ACC112 (cell line): ENCODE measurements around the gene TAAR1.
"Not testable (repeated sequence)": the region's sequence is repeated elsewhere in the genome, so short reads cannot be mapped to it uniquely, and the experiment has no call there.

Experiments used
- H2AFZ ChIP-seq: fragments of 200-600 bp; sonication (generic); one replicate; pipeline ENCODE4 v1.6.0; 2017; ENCODE audit warnings: antibody characterized with exemption, low read length; ENCODE audit not compliant: unreplicated experiment
- H3K27ac ChIP-seq: fragments of 200-600 bp; sonication (generic); 2 replicates; pipeline ENCODE4 v1.5.1; 2014; ENCODE audit warnings: low read depth, mild to moderate bottlenecking, antibody characterized with exemption, low read length, moderate library complexity
- H3K27me3 ChIP-seq: fragments of 200-600 bp; sonication (generic); 2 replicates; pipeline ENCODE4 v1.6.1; 2014; ENCODE audit warnings: mild to moderate bottlenecking, antibody characterized with exemption, low read length, moderate library complexity, mixed read lengths; ENCODE audit not compliant: insufficient read depth
- H3K36me3 ChIP-seq: fragments of 200-600 bp; sonication (generic); 2 replicates; pipeline ENCODE4 v1.6.1; 2016; ENCODE audit warnings: mild to moderate bottlenecking, antibody characterized with exemption, low read length, moderate library complexity, mixed read lengths; ENCODE audit not compliant: insufficient read depth
- H3K4me1 ChIP-seq: fragments of 200-600 bp; sonication (generic); one replicate; pipeline ENCODE4 v1.6.1; 2016; ENCODE audit warnings: low read length, mixed read lengths; ENCODE audit not compliant: insufficient read depth, unreplicated experiment, control insufficient read depth
- H3K4me3 ChIP-seq: fragments of 200-600 bp; sonication (generic); 2 replicates; pipeline ENCODE4 v1.5.1; 2014; ENCODE audit warnings: mild to moderate bottlenecking, low read depth, low read length
- H3K79me2 ChIP-seq: fragments of 200-600 bp; sonication (generic); one replicate; pipeline ENCODE4 v1.6.0; 2016; ENCODE audit warnings: low read length; ENCODE audit not compliant: control insufficient read depth, unreplicated experiment, insufficient read depth

TAAR1 gene

GRCh38 chr6:132685009-132685408 lies 26.0 kb upstream of the TAAR1 start:
- Histone ChIP-seq H3K4me3 (no peak overlapping the region), H3K36me3 (no peaks in the 10 kb centered on the region), H3K27me3 (no peaks in the 10 kb centered on the region), H2AFZ (no peak overlapping the region), H3K79me2 (no peaks in the 10 kb centered on the region), H3K27ac (no peak overlapping the region), H3K4me1 (peaks cover 4% of the 10 kb centered on the region)

GRCh38 chr6:132684272-132684671 lies 25.3 kb upstream of the TAAR1 start:
- Histone ChIP-seq H3K36me3 (no peaks in the 10 kb centered on the region), H3K27ac (no peak overlapping the region), H3K79me2 (no peaks in the 10 kb centered on the region), H2AFZ (no peak overlapping the region), H3K4me3 (no peak overlapping the region), H3K4me1 (peaks cover 4% of the 10 kb centered on the region), H3K27me3 (no peaks in the 10 kb centered on the region)

- Histone ChIP-seq H3K36me3 (no peaks in the 10 kb centered on the region), H3K4me3 (no peak overlapping the region), H2AFZ (peak overlapping the region; percentile 21), H3K27ac (no peak overlapping the region), H3K27me3 (no peaks in the 10 kb centered on the region), H3K4me1 (peaks cover 4% of the 10 kb centered on the region), H3K79me2 (no peaks in the 10 kb centered on the region)
Measured at GRCh38 chr6:132683543-132683942, 24.6 kb upstream of the TAAR1 start.

GRCh38 chr6:132679094-132679493 lies 20.1 kb upstream of the TAAR1 start:
- H3K27me3 ChIP-seq, H3K27ac ChIP-seq, H2AFZ ChIP-seq, H3K36me3 ChIP-seq, H3K4me3 ChIP-seq, H3K4me1 ChIP-seq, H3K79me2 ChIP-seq: not testable (repeated sequence)

GRCh38 chr6:132675749-132676148 lies 16.8 kb upstream of the TAAR1 start:
- H3K27ac ChIP-seq = no peak overlapping the region
- no peaks in the 10 kb centered on the region for H3K27me3 ChIP-seq
- no peak overlapping the region for H2AFZ ChIP-seq
- H3K36me3 ChIP-seq = no peaks in the 10 kb centered on the region
- no peak overlapping the region for H3K4me3 ChIP-seq
- no peaks in the 10 kb centered on the region for H3K4me1 ChIP-seq
- H3K79me2 ChIP-seq = no peaks in the 10 kb centered on the region

GRCh38 chr6:132675002-132675401 lies 16.0 kb upstream of the TAAR1 start:
- no peak overlapping the region for H3K4me3 ChIP-seq
- no peak overlapping the region for H3K27ac ChIP-seq
- no peaks in the 10 kb centered on the region for H3K79me2 ChIP-seq
- H3K4me1 ChIP-seq = no peaks in the 10 kb centered on the region
- H3K36me3 ChIP-seq = no peaks in the 10 kb centered on the region
- H3K27me3 ChIP-seq = no peaks in the 10 kb centered on the region
- no peak overlapping the region for H2AFZ ChIP-seq

- H3K4me3 ChIP-seq = no peak overlapping the region
- no peak overlapping the region for H2AFZ ChIP-seq
- H3K79me2 ChIP-seq = no peaks in the 10 kb centered on the region
- no peaks in the 10 kb centered on the region for H3K36me3 ChIP-seq
- no peaks in the 10 kb centered on the region for H3K4me1 ChIP-seq
- no peaks in the 10 kb centered on the region for H3K27me3 ChIP-seq
- H3K27ac ChIP-seq = no peak overlapping the region
Measured at GRCh38 chr6:132673376-132674094, 14.6 kb upstream of the TAAR1 start.

- Histone ChIP-seq H3K4me3 (no peak overlapping the region), H3K36me3 (no peaks in the 10 kb centered on the region), H3K27me3 (no peaks in the 10 kb centered on the region), H3K27ac (no peak overlapping the region), H2AFZ (no peak overlapping the region), H3K79me2 (no peaks in the 10 kb centered on the region), H3K4me1 (no peaks in the 10 kb centered on the region)
Measured at GRCh38 chr6:132671295-132671694, 12.3 kb upstream of the TAAR1 start.

GRCh38 chr6:132669690-132670291 lies 10.8 kb upstream of the TAAR1 start:
- Histone ChIP-seq H3K36me3 (no peaks in the 10 kb centered on the region), H2AFZ (no peak overlapping the region), H3K79me2 (no peaks in the 10 kb centered on the region), H3K27ac (no peak overlapping the region), H3K4me1 (no peaks in the 10 kb centered on the region), H3K27me3 (no peaks in the 10 kb centered on the region), H3K4me3 (no peak overlapping the region)

- H3K4me1 ChIP-seq = no peaks in the 10 kb centered on the region
Measured at GRCh38 chr6:132666118-132666517, 7.1 kb upstream of the TAAR1 start.

GRCh38 chr6:132664309-132665034 lies 5.5 kb upstream of the TAAR1 start:
- Histone ChIP-seq H3K27me3 (no peaks in the 10 kb centered on the region), H3K27ac (no peak overlapping the region), H2AFZ (no peak overlapping the region), H3K4me3 (no peak overlapping the region), H3K4me1 (no peaks in the 10 kb centered on the region), H3K36me3 (no peaks in the 10 kb centered on the region), H3K79me2 (no peaks in the 10 kb centered on the region)

More at GRCh38 chr6:132666118-132666517, 7.1 kb upstream of the TAAR1 start:
- H3K36me3 ChIP-seq = no peaks in the 10 kb centered on the region
- H3K27me3 ChIP-seq = no peaks in the 10 kb centered on the region
- H3K27ac ChIP-seq = no peak overlapping the region
- H3K79me2 ChIP-seq = no peaks in the 10 kb centered on the region
- no peak overlapping the region for H3K4me3 ChIP-seq
- H2AFZ ChIP-seq = no peak overlapping the region
